Neural cell (in vitro differentiated cells): ENCODE results near the gene TTC1. TPM values are rescaled to one million over a fixed set of nuclear protein-coding genes. Genes with fewer than 3 reads are reported as not detected.

Source experiments
- H2AFZ ChIP-seq: fragments of 200-600, 300-800 bp; sonication (generic), shearing (Covaris generic); 2 replicates; pipeline ENCODE4 v1.6.0; 2014; ENCODE audit warnings: low read depth, mild to moderate bottlenecking, antibody characterized with exemption, low read length, moderate library complexity
- H3F3A ChIP-seq: fragments of 200-600 bp; shearing (Covaris generic); 2 replicates; pipeline ENCODE4 v1.6.1; 2016; ENCODE audit warnings: mild to moderate bottlenecking, moderate library complexity, mixed read lengths, antibody characterized with exemption, low read length; ENCODE audit not compliant: insufficient read depth, poor library complexity, severe bottlenecking
- H3K27ac ChIP-seq: fragments of 200-600, 300-800 bp; sonication (generic), shearing (Covaris generic); 2 replicates; pipeline ENCODE4 v1.5.1; 2014; ENCODE audit warnings: mild to moderate bottlenecking, low read length, moderate library complexity
- H3K27me3 ChIP-seq: fragments of 300-800, 200-600 bp; sonication (generic), shearing (Covaris generic); 2 replicates; pipeline ENCODE4 v1.6.0; 2014; ENCODE audit warnings: mild to moderate bottlenecking, low read depth, low read length, moderate library complexity; ENCODE audit not compliant: insufficient read depth
- H3K36me3 ChIP-seq: fragments of 300-800, 200-600 bp; sonication (generic), shearing (Covaris generic); 2 replicates; pipeline ENCODE4 v1.5.1; 2014; ENCODE audit warnings: mild to moderate bottlenecking, antibody characterized with exemption, low read length, moderate library complexity; ENCODE audit not compliant: insufficient read depth
- H3K4me2 ChIP-seq: fragments of 300-800, 200-600 bp; sonication (generic), shearing (Covaris generic); 2 replicates; pipeline ENCODE4 v1.6.0; 2014; ENCODE audit warnings: mild to moderate bottlenecking, low read length
- H3K4me3 ChIP-seq: fragments of 300-800, 200-600 bp; sonication (generic), shearing (Covaris generic); 2 replicates; pipeline ENCODE4 v1.5.1; 2014; ENCODE audit warnings: mild to moderate bottlenecking, low read length, moderate library complexity
- H3K79me2 ChIP-seq: fragments of 200-600 bp; shearing (Covaris generic); replicated peaks from 2 replicates; pipeline ENCODE4 v1.6.0; 2014; ENCODE audit warnings: mild to moderate bottlenecking, low read length, moderate library complexity; ENCODE audit not compliant: insufficient read depth
- H3K9ac ChIP-seq: fragments of 300-800, 200-600 bp; sonication (generic), shearing (Covaris generic); 2 replicates; pipeline ENCODE4 v1.6.1; 2016; ENCODE audit warnings: mild to moderate bottlenecking, low read length, mixed read lengths
- H3K9me2 ChIP-seq: fragments of 200-600 bp; shearing (Covaris generic); 2 replicates; pipeline ENCODE4 v1.6.1; 2016; ENCODE audit warnings: mild to moderate bottlenecking, low read length, mixed read lengths; ENCODE audit not compliant: insufficient read depth
- H3K9me3 ChIP-seq: fragments of 200-600, 300-800 bp; sonication (generic), shearing (Covaris generic); 2 replicates; pipeline ENCODE4 v1.6.1; 2016; ENCODE audit warnings: mild to moderate bottlenecking, mixed run types, low read length, moderate library complexity, mixed read lengths
- H4K20me1 ChIP-seq: fragments of 200-600 bp; shearing (Covaris generic); 2 replicates; pipeline ENCODE4 v1.6.1; 2016; ENCODE audit warnings: mild to moderate bottlenecking, mixed run types; ENCODE audit not compliant: insufficient read depth
- EP300 ChIP-seq: fragments of 450-650 bp; conservative IDR thresholded peaks from 2 replicates; pipeline ENCODE4 v1.6.1; 2014; ENCODE audit warnings: antibody characterized with exemption, mild to moderate bottlenecking, moderate library complexity; ENCODE audit not compliant: poor library complexity, severe bottlenecking
- EZH2 ChIP-seq: fragments of 200-600, 300-800 bp; shearing (Covaris generic), sonication (generic); IDR thresholded peaks from 2 replicates; pipeline ENCODE4 v1.6.1; 2014; ENCODE audit warnings: antibody characterized with exemption, low read length, borderline replicate concordance, mild to moderate bottlenecking; ENCODE audit not compliant: insufficient read depth, poor library complexity, severe bottlenecking
- MXI1 ChIP-seq: fragments of 450-650 bp; conservative IDR thresholded peaks from 2 replicates; pipeline ENCODE4 v1.6.1; 2014; ENCODE audit warnings: antibody characterized with exemption, mild to moderate bottlenecking; ENCODE audit not compliant: poor library complexity, severe bottlenecking
- POLR2AphosphoS5 ChIP-seq: IDR thresholded peaks from 2 replicates; pipeline ENCODE4 v1.6.1; 2012
- RAD21 ChIP-seq: fragments of 450-650 bp; conservative IDR thresholded peaks from 2 replicates; pipeline ENCODE4 v1.6.1; 2014; ENCODE audit warnings: antibody characterized with exemption, mild to moderate bottlenecking, moderate library complexity
- SMC3 ChIP-seq: fragments of 450-650 bp; conservative IDR thresholded peaks from 2 replicates; pipeline ENCODE4 v1.6.1; 2014; ENCODE audit warnings: antibody characterized with exemption, mild to moderate bottlenecking, moderate library complexity; ENCODE audit not compliant: poor library complexity
- TAF1 ChIP-seq: IDR thresholded peaks from 2 replicates; pipeline ENCODE4 v1.6.1; 2012; ENCODE audit warnings: low read depth
- polyA plus RNA-seq: library from polyadenylated mRNA; depleted of rRNA; stranded (reverse); fragments of >200 nt; gene quantifications from 2 replicates; pipeline ENCODE4 v1.2.3, GENCODE V29; 2014
- TF ChIP-seq, protein P1 (sequence below): fragments of 450-650 bp; IDR thresholded peaks from 2 replicates; pipeline ENCODE4 v1.5.1; 2014; ENCODE audit warnings: antibody characterized with exemption, mild to moderate bottlenecking, moderate library complexity; ENCODE audit not compliant: poor library complexity, severe bottlenecking
- TF ChIP-seq, protein P2 (sequence below): IDR thresholded peaks from 2 replicates; pipeline ENCODE4 v1.6.1; 2012; ENCODE audit warnings: borderline replicate concordance

TTC1 gene
- polyA plus RNA-seq, 1 donor from 2014 or later = 74.0 TPM

DNA sequence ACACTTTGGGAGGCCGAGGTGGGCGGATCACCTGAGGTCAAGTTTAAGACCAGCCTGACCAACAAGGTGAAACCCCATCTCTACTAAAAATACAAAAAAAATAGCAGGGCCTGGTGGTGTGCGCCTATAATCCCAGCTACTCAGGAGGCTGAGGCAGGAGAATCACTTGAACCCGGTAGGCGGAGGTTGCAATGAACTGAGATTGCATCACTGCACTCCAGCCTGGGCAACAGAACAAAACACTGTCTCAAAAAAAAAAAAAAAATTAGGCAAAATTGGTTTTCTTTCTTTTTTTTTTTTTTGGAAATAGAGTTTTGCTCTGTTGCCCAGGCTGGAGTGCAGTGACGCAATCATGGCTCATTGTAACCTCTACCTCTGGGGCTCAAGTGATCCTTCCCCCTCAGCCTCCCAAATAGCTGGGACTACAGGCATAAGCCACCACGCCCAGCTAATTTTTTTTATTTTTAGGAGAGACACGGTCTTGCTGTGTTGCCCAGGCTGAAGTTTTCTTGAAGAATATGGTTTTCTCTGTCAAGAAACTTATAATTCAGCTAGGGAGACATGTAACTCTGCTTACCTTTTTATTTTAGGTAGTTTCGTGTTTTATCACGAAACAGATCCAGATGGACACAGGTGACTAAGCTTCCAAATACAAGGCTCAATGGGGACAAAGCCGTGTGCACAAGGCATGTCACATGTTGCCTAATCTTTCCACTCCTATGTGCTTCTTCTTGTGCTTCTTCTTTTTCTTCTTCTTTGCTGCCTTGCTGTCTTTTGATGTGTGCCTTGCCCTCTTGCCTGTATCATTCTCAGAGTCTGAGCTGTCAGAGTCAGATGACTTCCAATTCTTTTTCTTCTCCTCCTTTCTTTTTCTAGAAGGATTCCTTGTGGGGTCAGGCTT, 14.3 kb downstream of the TTC1 start:
- Histone ChIP-seq H3K36me3 (peaks cover 4% of the 10 kb centered on the region), H3K9me3 (no peaks in the 10 kb centered on the region), H3K4me3 (no peak overlapping the region), H3K27ac (no peak overlapping the region), H3K9me2 (no peaks in the 10 kb centered on the region), H3K9ac (no peak overlapping the region), H3K4me2 (no peak overlapping the region), H2AFZ (no peak overlapping the region), H4K20me1 (no peaks in the 10 kb centered on the region), H3K79me2 (peaks cover 6% of the 10 kb centered on the region), H3F3A (no peaks in the 10 kb centered on the region), H3K27me3 (no peaks in the 10 kb centered on the region)
- TF ChIP-seq, protein P1, sequence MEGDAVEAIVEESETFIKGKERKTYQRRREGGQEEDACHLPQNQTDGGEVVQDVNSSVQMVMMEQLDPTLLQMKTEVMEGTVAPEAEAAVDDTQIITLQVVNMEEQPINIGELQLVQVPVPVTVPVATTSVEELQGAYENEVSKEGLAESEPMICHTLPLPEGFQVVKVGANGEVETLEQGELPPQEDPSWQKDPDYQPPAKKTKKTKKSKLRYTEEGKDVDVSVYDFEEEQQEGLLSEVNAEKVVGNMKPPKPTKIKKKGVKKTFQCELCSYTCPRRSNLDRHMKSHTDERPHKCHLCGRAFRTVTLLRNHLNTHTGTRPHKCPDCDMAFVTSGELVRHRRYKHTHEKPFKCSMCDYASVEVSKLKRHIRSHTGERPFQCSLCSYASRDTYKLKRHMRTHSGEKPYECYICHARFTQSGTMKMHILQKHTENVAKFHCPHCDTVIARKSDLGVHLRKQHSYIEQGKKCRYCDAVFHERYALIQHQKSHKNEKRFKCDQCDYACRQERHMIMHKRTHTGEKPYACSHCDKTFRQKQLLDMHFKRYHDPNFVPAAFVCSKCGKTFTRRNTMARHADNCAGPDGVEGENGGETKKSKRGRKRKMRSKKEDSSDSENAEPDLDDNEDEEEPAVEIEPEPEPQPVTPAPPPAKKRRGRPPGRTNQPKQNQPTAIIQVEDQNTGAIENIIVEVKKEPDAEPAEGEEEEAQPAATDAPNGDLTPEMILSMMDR = no peak
- TF ChIP-seq, protein P2, sequence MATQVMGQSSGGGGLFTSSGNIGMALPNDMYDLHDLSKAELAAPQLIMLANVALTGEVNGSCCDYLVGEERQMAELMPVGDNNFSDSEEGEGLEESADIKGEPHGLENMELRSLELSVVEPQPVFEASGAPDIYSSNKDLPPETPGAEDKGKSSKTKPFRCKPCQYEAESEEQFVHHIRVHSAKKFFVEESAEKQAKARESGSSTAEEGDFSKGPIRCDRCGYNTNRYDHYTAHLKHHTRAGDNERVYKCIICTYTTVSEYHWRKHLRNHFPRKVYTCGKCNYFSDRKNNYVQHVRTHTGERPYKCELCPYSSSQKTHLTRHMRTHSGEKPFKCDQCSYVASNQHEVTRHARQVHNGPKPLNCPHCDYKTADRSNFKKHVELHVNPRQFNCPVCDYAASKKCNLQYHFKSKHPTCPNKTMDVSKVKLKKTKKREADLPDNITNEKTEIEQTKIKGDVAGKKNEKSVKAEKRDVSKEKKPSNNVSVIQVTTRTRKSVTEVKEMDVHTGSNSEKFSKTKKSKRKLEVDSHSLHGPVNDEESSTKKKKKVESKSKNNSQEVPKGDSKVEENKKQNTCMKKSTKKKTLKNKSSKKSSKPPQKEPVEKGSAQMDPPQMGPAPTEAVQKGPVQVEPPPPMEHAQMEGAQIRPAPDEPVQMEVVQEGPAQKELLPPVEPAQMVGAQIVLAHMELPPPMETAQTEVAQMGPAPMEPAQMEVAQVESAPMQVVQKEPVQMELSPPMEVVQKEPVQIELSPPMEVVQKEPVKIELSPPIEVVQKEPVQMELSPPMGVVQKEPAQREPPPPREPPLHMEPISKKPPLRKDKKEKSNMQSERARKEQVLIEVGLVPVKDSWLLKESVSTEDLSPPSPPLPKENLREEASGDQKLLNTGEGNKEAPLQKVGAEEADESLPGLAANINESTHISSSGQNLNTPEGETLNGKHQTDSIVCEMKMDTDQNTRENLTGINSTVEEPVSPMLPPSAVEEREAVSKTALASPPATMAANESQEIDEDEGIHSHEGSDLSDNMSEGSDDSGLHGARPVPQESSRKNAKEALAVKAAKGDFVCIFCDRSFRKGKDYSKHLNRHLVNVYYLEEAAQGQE = no peak
- no peak for TF ChIP-seq MXI1
- no peak for TF ChIP-seq RAD21
- TF ChIP-seq SMC3 = no peak
- TF ChIP-seq TAF1 = no peak
- no peak for TF ChIP-seq EZH2
- TF ChIP-seq EP300 = no peak
- TF ChIP-seq POLR2AphosphoS5 = no peak

- no peaks in the 10 kb centered on the region for H3F3A ChIP-seq
- peaks cover 6% of the 10 kb centered on the region for H3K79me2 ChIP-seq
- no peak overlapping the region for H3K9ac ChIP-seq
- H3K9me3 ChIP-seq = no peaks in the 10 kb centered on the region
- no peaks in the 10 kb centered on the region for H3K9me2 ChIP-seq
- no peak overlapping the region for H2AFZ ChIP-seq
- H4K20me1 ChIP-seq = no peaks in the 10 kb centered on the region
- no peak overlapping the region for H3K4me2 ChIP-seq
- peaks cover 9% of the 10 kb centered on the region for H3K36me3 ChIP-seq
- TF ChIP-seq POLR2AphosphoS5 = no peak
- TF ChIP-seq, protein P1 = no peak
- TF ChIP-seq MXI1 = no peak
- no peak for TF ChIP-seq RAD21
- TF ChIP-seq EP300 = no peak
- TF ChIP-seq, protein P2 = no peak
- no peak for TF ChIP-seq TAF1
- no peak for TF ChIP-seq SMC3
- no peak for TF ChIP-seq EZH2
- no peak overlapping the region for H3K27ac ChIP-seq
- no peaks in the 10 kb centered on the region for H3K27me3 ChIP-seq
- no peak overlapping the region for H3K4me3 ChIP-seq
These were observed 15.1 kb downstream of the TTC1 start for GRCh38 chr5:160023908-160024630.
